ENCODE results near the gene SERINC3.
A peak's percentile ranks its signal among the peaks of the same experiment; 100 is the strongest.
"Not testable (repeated sequence)": the region's sequence is repeated elsewhere in the genome, so short reads cannot be mapped to it uniquely, and the experiment has no call there.

The SERINC3 gene

DNA sequence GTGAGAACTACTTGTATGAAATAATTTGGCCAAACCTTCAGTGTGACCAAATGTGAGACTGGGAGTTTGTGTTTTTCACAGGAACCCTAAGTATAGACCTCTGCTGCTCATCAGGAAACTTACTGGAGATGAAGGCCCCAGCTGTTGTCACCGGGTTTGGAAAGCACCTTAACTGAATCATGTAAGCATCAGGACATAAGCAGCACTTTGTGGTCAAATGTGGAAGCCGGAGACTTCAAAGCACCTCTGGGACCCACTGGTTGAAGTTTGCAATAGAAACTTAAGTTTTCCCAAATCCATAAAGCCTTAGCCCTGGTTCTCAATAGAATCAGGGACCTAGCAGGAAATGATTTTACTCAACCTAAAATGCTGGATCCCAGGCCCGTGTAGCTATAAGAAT is 31.9 kb downstream of the SERINC3 start:
- no peak for DNase-seq

DNA sequence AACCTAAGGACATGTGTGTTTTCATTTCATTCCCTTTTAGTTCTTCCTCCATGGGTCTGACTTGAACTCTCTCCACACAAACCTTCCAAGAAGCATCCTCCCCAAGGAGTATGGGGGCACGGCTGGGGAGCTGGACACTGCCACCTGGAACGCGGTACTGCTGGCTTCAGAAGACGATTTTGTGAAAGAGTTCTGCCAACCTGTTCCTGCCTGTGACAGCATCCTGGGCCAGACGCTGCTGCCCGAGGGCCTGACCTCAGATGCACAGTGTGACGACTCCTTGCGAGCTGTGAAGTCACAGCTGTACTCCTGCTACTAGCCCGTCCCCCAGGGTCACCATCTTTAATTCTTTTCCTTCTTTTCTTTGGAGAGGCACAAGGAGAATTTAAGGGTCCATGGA is 32.6 kb downstream of the SERINC3 start:
- DNase-seq, result no peak

DNA sequence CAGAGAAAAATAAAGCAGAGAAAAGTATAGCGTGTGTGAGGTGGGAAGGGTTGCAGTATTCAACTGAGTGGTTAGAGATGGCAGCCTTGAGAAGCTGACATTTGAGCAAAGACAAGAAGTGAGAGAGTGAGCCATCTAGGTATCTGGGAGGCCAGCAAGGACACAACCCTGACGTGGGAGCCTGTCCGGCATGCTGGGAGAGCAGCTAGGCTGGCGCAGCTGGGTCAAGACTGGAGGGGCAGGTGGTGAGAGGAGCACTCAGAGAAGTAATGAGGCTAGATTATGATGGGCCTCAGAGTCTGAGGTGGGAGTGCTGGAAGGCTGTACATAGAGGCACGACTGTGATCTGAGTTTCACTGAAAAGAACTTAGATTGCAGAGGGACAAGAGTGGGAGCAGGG is 33.3 kb downstream of the SERINC3 start:
- DNase-seq, result no peak

DNA sequence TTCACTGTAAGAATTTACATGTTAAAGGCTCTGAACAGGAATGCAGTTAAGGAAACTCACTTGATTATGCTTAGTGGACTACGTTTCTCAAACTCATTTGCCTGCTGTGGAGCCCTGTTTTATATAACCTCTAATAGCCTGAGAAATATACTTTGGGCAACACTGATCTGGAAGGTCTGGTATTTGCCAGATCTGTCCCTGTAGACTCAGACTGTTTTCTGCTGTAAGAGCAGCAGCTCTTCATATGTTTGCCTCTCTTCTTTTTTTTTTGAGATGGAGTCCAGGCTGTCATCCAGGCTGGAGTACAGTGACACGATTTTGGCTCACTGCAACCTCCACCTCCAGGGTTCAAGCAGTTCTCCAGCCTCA is 36.1 kb downstream of the SERINC3 start:
- DNase-seq, result no peak

DNA sequence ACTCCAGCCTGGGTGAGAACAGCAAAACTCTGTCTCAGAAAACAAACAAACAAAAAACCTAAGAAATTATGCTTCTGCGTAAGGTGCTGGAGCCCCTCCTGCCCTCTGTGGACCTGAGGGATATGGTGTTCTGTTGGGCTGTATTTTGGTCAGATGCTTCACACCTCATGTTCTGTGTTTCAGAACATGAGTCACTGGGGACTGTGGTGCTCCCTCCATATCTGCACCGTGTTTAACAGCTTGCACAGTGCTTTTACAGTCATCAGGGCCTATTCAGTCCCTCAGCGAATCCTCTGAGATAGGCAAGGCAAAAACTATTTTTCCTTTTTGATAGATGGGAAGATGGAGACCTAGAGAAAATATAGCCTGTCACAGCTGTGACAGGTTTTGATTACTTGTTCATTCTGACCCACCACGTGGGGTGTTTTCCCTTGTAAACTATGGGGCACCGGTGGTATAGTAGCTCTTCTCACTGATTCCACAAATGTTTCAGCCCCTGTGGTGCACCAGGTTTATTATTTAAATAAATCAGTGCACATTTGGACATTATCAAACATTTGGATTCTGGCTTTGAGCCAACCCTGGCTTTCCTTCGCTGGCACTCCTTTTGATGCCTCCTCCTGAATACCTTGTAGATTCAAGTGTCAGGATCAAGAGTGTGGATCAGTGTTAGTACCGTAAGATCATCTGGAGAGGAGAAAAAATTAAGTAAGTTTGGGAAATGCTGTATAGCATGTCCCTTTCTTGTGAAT is 36.6 kb downstream of the SERINC3 start:
- DNase-seq, result no peak

DNA sequence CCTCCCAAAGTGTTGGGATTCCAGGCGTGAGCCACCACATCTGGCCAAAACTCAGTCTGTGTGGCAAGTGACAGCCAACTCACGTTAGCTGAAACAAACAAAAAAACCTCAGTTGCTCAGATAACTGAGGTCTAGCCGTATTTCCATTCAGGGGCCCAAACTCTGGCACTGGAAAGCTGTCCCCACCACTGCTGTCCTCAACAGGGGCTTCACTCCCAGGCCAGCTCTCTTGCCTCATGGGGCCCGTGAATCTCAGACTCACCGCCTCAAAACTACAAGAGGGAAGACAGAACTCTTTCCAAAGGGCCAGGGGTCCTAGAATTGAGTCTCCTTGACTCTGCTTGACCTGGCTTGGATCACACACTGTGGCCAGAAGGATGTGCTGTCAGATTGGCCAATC is 38.8 kb downstream of the SERINC3 start:
- no peak for DNase-seq

DNA sequence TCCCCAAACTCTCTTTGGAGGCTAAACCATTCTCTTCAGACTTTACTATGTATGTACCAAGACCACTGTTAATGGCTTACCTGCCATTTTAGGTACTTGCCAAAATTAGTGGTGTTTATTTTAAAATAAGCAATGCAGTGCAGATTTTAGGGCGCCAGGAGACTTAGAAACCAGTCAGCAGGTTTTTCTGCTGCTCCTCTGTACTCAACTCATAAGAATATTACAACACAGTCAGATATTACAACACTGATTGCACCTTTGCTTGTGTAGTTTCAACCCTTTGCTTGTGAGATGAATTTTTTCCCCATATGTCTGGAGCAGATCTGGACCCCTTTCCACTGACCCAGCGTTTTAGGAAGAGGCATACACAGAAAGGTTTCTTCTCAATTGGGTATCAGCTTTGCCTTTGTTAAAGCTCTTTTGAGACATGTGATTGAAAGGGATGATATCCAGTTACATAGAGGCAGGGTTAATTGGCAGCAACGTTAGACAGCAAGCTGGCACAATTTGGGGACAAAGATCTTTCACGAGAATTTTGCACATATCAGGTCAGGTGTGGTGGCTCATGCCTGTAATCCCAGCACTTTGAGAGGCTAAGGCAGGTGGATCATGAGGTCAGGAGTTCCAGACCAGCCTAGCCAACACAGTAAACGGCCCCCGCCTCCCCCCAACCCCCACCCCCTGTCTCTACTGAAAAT is 40.0 kb downstream of the SERINC3 start:
- DNase-seq, result no peak

DNA sequence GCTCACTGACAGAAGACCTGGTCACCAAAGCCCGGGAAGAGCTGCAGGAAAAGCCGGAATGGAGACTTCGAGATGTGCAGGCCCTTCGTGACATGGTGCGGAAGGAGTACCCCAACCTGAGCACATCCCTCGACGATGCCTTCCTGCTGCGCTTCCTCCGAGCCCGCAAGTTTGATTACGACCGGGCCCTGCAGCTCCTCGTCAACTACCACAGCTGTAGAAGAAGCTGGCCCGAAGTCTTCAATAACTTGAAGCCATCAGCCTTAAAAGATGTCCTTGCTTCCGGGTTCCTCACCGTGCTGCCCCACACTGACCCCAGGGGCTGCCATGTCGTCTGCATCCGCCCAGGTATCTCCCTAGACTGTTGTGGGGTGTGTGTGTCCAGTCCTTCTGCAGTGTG is 41.8 kb downstream of the SERINC3 start:
- no peak for DNase-seq

DNA sequence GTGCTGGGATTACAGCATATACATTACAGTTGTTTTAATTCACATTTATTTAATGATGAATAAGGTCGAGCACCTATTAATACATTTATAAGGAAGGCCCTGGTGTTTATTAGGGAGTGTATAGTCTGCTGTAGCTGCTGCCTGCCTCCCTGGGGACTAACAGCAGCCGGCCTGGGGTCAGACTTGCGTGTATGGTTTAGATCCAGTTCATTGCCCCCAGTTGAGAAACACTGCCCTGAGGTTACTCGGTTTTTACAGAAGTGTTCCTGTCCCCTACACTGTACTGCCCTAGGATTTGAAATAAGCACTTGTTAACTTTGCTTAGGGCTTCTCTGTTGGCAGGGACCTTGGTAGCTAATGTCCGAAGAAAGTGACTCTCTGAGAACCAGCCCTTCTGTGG is 42.2 kb downstream of the SERINC3 start:
- DNase-seq, result no peak

DNA sequence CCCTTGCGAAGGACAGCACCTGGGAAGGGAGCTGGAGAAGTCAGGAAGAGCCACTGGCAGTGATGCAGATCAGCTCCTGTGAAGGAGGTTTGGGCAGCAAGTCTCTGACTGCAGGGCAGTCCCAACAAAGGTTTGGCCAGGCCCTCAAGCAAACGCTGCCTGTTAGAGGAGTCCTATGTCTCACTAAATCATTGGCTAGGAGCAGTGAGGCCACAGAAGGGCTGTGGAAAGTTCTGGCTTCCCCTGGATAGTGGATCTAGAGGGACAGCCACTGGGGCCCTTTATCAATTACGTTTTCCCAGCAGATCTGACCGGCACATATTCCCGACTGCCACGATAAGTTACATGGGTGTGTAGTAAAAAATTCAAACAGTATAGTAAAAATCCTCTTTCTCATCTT is 43.7 kb downstream of the SERINC3 start:
- no peak for DNase-seq

DNA sequence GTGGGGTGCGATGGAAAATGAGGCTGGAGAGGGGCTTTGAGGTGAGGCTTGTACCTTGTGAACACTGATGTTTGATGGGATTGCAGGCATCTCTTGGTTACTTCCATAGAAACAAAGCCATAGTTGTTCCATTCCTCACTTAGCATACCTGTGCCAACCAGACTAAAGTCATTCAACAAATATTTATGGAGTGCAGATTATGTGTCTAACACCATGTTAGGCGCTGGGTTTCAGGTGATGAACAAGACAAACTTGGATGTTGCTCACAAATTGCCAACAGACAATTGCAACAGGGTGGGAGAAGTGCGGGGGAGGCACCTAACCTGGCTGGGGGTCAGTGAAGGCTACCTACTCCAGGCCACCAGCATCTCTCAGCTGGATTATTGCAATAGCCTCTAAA is 44.7 kb downstream of the SERINC3 start:
- no peak for DNase-seq

DNA sequence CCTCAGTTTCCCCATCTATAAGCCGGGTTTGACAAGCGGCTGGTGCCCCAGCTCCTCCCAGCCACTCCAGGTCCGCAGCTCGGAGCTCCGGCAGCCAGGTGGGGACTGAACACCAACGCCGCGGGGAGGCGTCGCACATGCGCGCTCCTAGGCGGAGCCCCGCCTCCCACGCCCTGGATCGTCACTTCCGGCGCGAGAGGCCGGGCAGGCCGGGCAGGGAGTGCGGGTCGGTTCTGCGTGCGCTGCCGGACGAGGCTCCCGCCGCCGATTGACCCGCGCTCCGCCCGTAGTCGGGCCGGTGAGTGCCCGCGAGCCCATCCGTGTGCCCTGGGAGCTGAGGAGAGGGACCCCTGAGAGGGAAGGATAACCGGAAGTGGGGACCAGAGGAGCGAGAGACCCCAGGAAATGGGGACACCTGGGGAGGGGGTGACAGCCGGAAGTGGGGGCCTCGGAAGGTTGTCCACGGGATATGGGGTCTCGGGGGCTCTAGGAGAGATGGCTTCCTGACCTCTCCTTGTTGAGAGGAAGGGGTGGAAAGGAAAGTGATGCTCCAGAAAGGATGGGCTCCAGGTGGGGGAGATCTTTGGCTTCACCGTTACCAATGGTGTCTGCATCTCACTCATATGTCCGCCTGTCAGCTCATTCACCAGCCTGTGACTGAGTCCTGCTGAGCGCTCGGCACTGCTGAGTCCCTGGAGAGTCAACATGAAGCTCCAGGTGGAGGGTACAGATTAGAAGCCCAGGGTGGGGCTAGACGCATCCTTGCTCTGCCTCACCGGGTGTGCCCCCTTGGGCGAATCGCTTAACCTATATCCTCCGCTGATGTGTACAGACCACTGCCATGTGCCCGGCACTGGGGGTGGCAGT is 45.9 kb downstream of the SERINC3 start, which contains the start of gene TTPAL:
Gene TTPAL (plus strand): TSS at position 181 of the 867 bp plus-strand sequence. CDS start 4,126 bp downstream, outside the sequence.
- peak; percentile 88 for DNase-seq

DNA sequence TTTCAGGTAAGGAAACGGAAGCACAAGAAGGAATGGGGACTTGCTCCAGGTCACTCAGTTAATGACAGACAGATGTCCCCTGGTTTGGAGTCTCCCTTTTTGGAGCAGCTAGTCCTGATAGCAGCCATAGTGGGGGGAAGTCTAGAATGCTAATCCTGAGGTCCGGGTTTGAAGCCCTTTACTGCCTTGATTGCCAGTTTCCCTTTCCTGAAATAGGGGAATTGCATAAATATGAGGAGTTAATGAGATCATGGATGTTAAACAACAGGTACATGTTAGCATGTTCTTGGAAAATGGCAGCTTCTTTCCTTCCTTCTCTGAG is 46.5 kb downstream of the SERINC3 start:
- DNase-seq, result no peak

DNA sequence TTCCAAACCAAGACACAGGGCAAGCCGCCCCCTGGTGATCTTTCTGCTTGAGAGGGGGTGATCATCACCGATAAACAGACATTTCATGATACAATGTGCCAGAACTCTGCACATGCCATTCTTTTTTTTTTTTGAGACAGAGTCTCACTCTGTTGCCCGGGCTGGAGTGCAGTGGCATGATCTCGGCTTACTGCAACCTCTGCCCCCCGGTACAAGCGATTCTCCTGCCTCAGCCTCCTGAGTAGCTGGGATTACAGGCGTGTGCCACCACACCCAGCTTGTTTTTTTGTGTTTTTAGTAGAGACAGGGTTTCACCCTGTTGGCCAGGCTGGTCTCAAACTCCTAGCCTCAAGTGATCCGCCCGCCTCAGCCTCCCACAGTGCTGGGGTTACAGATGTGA is 49.6 kb downstream of the SERINC3 start:
- DNase-seq, result not testable (repeated sequence)

DNA sequence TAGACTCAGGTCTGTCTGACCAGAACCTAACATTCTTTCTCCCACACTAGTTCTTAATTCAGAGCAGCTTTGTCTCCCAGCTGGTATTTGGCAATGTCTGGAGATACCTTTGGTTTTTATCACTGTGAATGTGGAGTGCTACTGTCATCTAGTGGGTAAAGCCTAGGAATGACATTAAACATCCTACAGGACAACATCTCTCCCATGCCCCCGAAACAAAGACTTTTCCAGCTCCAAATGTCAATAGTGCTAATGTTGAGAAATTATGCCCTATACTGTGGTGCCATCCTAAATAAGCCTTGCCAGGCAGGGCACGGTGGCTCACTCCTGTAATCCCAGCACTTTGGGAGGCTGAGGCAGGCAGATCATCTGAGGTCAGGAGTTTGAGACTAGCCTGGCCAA is 50.4 kb downstream of the SERINC3 start:
- no peak for DNase-seq

DNA sequence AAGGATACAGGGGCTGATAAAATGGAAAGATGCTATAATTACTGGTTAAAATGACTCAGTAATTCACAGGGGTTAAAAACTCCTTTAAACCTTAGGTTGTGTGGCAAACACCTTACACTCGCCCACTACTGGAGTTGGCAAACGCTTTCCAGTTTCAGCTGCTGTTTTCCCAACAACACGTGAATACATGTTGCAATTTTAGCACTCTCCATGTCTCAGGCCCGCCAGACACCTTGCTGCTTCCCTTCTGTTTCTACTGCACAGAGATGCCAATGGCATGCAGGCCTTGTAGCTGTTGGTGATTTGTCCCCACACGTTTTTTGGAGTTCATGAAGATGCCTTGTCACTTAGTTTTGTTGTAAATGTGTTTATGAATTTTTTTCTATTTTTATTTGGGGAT is 51.5 kb downstream of the SERINC3 start:
- no peak for DNase-seq

DNA sequence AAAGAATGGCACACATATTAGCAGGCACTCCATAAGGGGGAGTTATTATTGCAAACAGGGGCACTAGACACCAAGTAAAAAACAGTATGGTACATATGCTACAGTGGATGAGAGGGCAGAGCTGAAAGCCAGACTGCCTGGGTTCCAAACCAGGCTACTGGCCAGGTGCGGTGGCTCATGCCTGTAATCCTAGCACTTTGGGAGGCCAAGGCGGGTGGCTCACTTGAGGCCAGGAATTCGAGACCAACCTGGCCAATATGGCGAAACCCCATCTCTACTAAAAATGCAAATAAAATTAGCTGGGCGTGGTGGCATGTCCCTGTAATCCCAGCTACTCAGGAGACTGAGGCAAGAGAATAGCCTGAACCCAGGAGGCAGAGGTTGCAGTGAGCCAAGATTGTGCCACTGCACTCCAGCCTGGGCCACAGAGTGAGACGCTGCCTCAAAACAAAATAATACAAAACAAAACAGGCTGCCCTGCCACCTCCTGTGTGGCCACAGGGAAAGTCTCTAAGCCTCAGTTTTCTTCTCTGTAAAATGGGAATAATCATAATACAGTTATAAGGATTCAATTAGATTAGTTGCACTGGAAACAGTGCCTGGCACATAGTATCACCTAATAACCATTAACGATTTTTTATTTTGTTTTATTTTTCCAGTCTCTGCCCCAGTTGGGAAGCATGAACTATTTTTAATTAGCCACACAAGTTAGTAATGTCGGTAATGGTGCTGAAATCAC is 53.7 kb downstream of the SERINC3 start:
- DNase-seq, result no peak

DNA sequence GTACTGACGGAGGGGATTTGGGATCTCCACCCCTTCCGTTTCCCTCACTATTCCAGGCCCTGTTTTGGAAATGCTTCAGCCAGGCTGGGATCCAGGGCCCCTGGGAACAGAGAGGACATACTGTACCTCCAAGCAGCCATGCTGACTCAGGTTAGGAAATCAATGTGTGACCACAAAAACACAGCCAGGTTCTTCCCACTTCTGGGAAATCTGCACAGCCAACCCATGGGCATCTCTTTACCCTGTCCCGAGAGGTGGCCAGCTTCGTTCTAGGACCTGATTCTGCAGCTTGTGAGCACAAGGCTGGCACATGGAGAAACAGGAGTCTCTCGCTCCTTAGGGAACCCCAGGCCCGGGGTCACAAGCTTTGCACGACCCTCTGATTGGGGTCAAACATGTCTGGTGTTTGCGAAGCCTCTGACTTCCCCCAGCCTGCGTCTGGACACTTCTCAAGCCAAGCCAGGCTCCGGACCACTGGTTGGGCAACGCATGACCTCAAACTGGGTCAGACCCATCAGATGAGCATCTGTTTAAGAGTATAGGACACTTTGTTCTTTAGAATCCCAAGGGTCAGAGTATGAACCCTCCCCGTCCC is 54.5 kb downstream of the SERINC3 start:
- no peak for DNase-seq

DNA sequence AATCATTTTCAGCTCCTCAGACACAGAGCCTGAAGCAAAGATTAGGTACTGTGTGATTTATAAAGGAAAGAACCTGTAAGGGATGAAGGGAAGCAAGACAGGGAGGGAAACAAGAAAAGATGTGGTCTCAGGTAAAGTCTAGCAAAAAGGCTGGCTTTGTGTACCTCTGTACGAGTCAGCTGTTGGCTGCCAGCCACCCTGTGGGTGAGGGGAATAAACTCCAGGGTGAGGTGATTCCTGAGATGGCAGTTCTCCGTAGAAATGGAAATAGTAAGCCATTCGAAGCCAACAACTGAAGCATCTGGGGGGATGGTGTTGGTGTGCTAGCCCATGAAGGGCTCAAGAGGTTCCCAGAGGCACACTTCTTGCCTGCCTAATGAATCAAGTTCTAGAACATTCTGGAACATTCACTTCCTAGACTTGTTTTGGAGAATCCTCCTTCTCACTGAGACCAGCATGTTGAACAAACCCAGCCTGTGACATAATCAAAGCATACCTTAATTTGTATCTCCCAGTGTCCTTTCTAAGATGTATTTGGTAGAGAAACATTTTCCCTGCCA is 56.8 kb downstream of the SERINC3 start:
- DNase-seq, result no peak

DNA sequence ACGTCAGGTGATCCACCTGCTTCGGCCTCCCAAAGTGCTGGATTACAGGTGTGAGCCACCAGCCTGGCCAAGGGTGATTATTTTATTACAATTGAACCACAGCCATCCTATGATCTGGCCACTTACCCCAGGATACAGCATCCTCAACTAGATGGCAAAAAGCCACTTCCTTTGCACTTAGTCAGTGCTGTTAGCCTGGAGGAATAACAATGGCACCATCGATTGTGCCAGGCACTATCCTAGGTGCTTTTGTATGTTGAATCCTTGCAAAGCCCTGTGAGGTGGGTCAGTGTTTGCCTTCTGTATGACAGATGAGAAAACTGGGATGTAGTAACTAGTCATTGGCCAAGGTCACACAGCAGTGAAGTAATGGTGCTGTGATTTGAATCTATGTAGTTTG is 57.4 kb downstream of the SERINC3 start:
- no peak for DNase-seq

DNA sequence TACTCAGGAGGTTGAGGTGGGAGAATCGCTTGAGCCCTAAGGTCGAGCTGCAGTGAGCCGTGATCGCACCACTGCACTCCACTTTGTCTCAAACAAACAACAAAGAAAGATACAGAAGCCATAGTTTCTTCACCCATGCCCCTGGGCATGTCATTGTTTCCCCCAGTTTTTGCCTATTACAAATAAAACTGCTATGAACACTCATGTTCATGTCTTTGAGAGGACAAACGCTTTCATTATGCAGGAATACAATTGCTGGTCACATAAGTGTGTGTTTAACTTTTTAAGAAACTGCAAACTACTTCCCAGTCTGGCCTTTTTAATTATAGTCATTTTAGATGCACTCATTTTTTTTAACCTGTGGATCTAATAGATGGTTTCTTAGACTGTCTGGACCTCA is 58.4 kb downstream of the SERINC3 start:
- DNase-seq, result no peak

DNA sequence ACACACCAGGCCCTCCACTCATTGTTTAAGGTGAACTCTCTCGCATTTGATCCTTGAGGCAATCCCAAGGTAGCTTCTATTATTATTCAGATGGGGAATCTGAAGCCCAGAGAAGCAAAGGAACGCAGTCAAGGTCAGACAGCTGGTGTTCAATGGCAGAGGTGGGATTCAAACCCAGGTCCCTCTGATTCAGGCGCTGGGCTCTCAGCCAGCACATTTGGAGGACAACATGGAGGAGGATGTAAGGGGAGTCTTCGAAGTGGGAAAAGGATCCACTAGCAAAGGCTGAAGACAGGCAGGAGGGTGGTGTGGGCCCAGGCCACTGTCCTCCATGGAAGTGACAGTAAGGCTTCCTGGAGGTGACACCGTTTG is 60.1 kb downstream of the SERINC3 start:
- DNase-seq, result no peak

Measured in CD4-positive, alpha-beta T cell treated with Interleukin-17A for 1 hour (primary cell).